GM23338 (cell line): ENCODE data around the gene L3MBTL1. TPM values are rescaled to one million over a fixed set of nuclear protein-coding genes. Genes with fewer than 3 reads are reported as not detected.
A peak's percentile ranks its signal among the peaks of the same experiment; 100 is the strongest.

Source experiments
- ATAC-seq: fragments of 200-7000 bp; cut with Tn5 transposase; 3 replicates; pipeline ENCODE4 v1.9.1; 2020
- DNase-seq: peaks from one replicate; pipeline ENCODE4 v3.0.0-alpha.2; 2015; ENCODE audit warnings: low spot score
- H2AFZ ChIP-seq: fragments of 200-600 bp; sonication (generic); 2 replicates; pipeline ENCODE4 v1.8.0; 2016; ENCODE audit warnings: antibody characterized with exemption, mild to moderate bottlenecking, moderate library complexity
- H3F3A ChIP-seq: fragments of 200-600 bp; sonication (generic); replicated peaks from 2 replicates; pipeline ENCODE4 v1.8.0; 2017; ENCODE audit warnings: antibody characterized with exemption, mixed run types, low read depth
- H3K27ac ChIP-seq: fragments of 200-600 bp; sonication (generic); 2 replicates; pipeline ENCODE4 v1.6.1; 2016; ENCODE audit warnings: low read depth
- H3K27me3 ChIP-seq: fragments of 200-600 bp; sonication (generic); 2 replicates; pipeline ENCODE4 v1.8.0; 2016; ENCODE audit warnings: mild to moderate bottlenecking, mixed run types, moderate library complexity; ENCODE audit not compliant: insufficient read depth
- H3K36me3 ChIP-seq: fragments of 200-600 bp; sonication (generic); 2 replicates; pipeline ENCODE4 v1.8.0; 2016; ENCODE audit warnings: mild to moderate bottlenecking; ENCODE audit not compliant: insufficient read depth
- H3K4me1 ChIP-seq: fragments of 200-600 bp; sonication (generic); 2 replicates; pipeline ENCODE4 v1.8.0; 2016; ENCODE audit warnings: mild to moderate bottlenecking, moderate library complexity; ENCODE audit not compliant: insufficient read depth
- H3K4me2 ChIP-seq: fragments of 200-600 bp; sonication (generic); 2 replicates; pipeline ENCODE4 v1.7.1; 2017; ENCODE audit warnings: mixed run types
- H3K4me3 ChIP-seq: fragments of 200-600 bp; sonication (generic); 2 replicates; pipeline ENCODE4 v1.6.1; 2016; ENCODE audit warnings: mixed run types
- H3K79me2 ChIP-seq: fragments of 200-600 bp; sonication (generic); replicated peaks from 2 replicates; pipeline ENCODE4 v1.8.0; 2017; ENCODE audit warnings: mild to moderate bottlenecking; ENCODE audit not compliant: insufficient read depth
- H3K9me2 ChIP-seq: fragments of 200-600 bp; sonication (generic); 2 replicates; pipeline ENCODE4 v1.8.0; 2017; ENCODE audit not compliant: insufficient read depth
- H4K20me1 ChIP-seq: fragments of 200-600 bp; sonication (generic); replicated peaks from 2 replicates; pipeline ENCODE4 v1.8.0; 2017; ENCODE audit warnings: mild to moderate bottlenecking; ENCODE audit not compliant: insufficient read depth
- H3K27ac Mint-ChIP-seq: 2 replicates; pipeline ENCODE4 v1.8.0; 2020; ENCODE audit warnings: inconsistent platforms, mild to moderate bottlenecking, moderate library complexity, mixed read lengths
- H3K27me3 Mint-ChIP-seq: 3 replicates; pipeline ENCODE4 v1.8.0; 2022; ENCODE audit warnings: low read depth, mild to moderate bottlenecking, moderate library complexity, mixed read lengths, inconsistent platforms; ENCODE audit not compliant: insufficient read depth, poor library complexity
- H3K36me3 Mint-ChIP-seq: 3 replicates; pipeline ENCODE4 v1.8.0; 2021; ENCODE audit warnings: low read depth, mild to moderate bottlenecking, inconsistent platforms, moderate library complexity, mixed read lengths
- H3K4me1 Mint-ChIP-seq: 3 replicates; pipeline ENCODE4 v1.8.0; 2020; ENCODE audit warnings: mild to moderate bottlenecking, inconsistent platforms, mixed read lengths
- H3K4me3 Mint-ChIP-seq: 3 replicates; pipeline ENCODE4 v1.8.0; 2021; ENCODE audit warnings: moderate library complexity, mild to moderate bottlenecking, inconsistent platforms, mixed read lengths
- H3K9me3 Mint-ChIP-seq: 3 replicates; pipeline ENCODE4 v1.8.0; 2020; ENCODE audit warnings: moderate library complexity, mild to moderate bottlenecking, inconsistent platforms, mixed read lengths
- CREB1 ChIP-seq: fragments of 250-450 bp; sonication (Bioruptor Pico); IDR thresholded peaks from 2 replicates; pipeline ENCODE4 v1.5.0; 2020; ENCODE audit warnings: low read depth, mild to moderate bottlenecking, moderate library complexity
- EZH2 ChIP-seq: fragments of 200-600 bp; sonication (generic); IDR thresholded peaks from one replicate; pipeline ENCODE4 v1.8.0; 2017; ENCODE audit warnings: antibody characterized with exemption, mild to moderate bottlenecking, low read depth; ENCODE audit not compliant: unreplicated experiment
- EZH2phosphoT487 ChIP-seq: fragments of 200-600 bp; sonication (generic); IDR thresholded peaks from one replicate; pipeline ENCODE4 v1.8.1; 2018; ENCODE audit warnings: antibody characterized with exemption; ENCODE audit not compliant: unreplicated experiment
- JUNB ChIP-seq: IDR thresholded peaks from one replicate; pipeline ENCODE4 v1.6.1; 2016; ENCODE audit warnings: antibody characterized with exemption; ENCODE audit not compliant: unreplicated experiment
- NANOG ChIP-seq: IDR thresholded peaks from 2 replicates; pipeline ENCODE4 v1.6.1; 2016; ENCODE audit warnings: antibody characterized with exemption, borderline replicate concordance
- POLR2AphosphoS5 ChIP-seq: IDR thresholded peaks from 2 replicates; pipeline ENCODE4 v1.6.1; 2016; ENCODE audit warnings: antibody characterized with exemption, low read depth
- STAT1 ChIP-seq: IDR thresholded peaks from one replicate; pipeline ENCODE4 v1.6.1; 2016; ENCODE audit warnings: antibody characterized with exemption; ENCODE audit not compliant: unreplicated experiment
- ZNF114 ChIP-seq: fragments of 250-450 bp; sonication (Bioruptor Pico); IDR thresholded peaks from 2 replicates; pipeline ENCODE4 v1.5.0; 2020; ENCODE audit warnings: mild to moderate bottlenecking, moderate library complexity
- ZNF331 ChIP-seq: fragments of 250-450 bp; sonication (Bioruptor Pico); IDR thresholded peaks from 2 replicates; pipeline ENCODE4 v1.5.0; 2020; ENCODE audit warnings: low read depth, mild to moderate bottlenecking, moderate library complexity
- polyA plus RNA-seq: library from polyadenylated mRNA; unstranded; fragments of >200 nt; fragmentation: Nextera tagmentation; extraction: Ambion mirVana; gene quantifications from 2 replicates; pipeline ENCODE4 v1.2.1, GENCODE V29; 2016
- total RNA-seq: library from RNA; depleted of rRNA; stranded (reverse); fragments of >200 nt; shearing (Covaris generic); gene quantifications from 2 replicates; pipeline ENCODE4 v1.2.3, GENCODE V29; 2014
- TF ChIP-seq, protein P1 (sequence below): IDR thresholded peaks from one replicate; pipeline ENCODE4 v1.6.1; 2018; ENCODE audit warnings: antibody characterized with exemption; ENCODE audit not compliant: unreplicated experiment
- TF ChIP-seq, protein P2 (sequence below): fragments of 250-450 bp; sonication (Bioruptor Pico); IDR thresholded peaks from 2 replicates; pipeline ENCODE4 v1.5.0; 2020; ENCODE audit warnings: mild to moderate bottlenecking, moderate library complexity
- TF ChIP-seq, protein P3 (sequence below): IDR thresholded peaks from 2 replicates; pipeline ENCODE4 v1.6.1; 2016; ENCODE audit warnings: antibody characterized with exemption
- TF ChIP-seq, protein P4 (sequence below), 2 experiments: fragments of 200-600 bp in 1 of 2; sonication (generic) in 1 of 2; conservative IDR thresholded peaks; 2 replicates each; pipeline versions ENCODE4 v1.5.1 to v1.6.1; 2016 to 2017; ENCODE audit warnings: antibody characterized with exemption in 2 of 2, low read depth in 2 of 2, mild to moderate bottlenecking in 2 of 2, moderate library complexity in 1 of 2

The L3MBTL1 gene
- total and polyA plus RNA-seq, 2 experiments from 2014 or later, result 6.5 to 33.6 TPM

DNA sequence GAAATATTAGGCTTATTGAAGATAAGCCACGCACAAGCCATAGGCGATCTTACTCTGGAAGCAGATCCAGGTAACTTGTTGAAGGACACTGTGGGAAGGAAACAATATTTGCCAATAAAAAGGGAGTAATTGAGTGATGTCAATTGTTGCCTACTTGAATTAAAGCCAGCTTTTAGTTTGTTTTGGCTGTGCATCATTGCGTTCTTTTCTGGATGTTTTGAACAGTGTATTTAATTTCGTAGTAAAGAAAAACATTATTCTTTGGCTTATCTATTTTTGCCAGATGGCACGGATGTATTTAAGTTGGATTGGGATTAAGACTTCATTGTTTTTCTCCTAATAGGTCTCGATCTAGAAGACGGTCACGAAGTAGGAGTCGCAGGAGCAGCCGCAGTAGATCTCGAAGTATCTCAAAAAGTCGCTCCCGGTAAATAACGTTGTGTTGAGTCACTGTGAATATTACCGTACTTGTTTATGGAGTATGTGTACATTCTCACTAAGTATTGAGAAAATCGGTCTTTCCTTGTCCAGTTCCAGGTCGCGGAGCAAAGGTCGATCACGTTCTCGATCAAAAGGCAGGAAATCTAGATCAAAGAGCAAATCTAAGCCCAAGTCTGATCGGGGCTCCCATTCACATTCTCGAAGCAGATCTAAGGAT lies 47.2 kb upstream of the L3MBTL1 start:
- Mint-ChIP-seq H3K4me1 (peaks cover 11% of the 10 kb centered on the region), H3K36me3 (peaks cover 68% of the 10 kb centered on the region)

More for the DNA sequence above, 47.2 kb upstream of the L3MBTL1 start:
- Mint-ChIP-seq H3K4me3 (peak overlapping the region; percentile 93), H3K27me3 (peaks cover 10% of the 10 kb centered on the region), H3K27ac (peak overlapping the region; percentile 69; the same call in 1 of the 2 replicates), H3K9me3 (peaks cover 3% of the 10 kb centered on the region; the same call in 2 of the 3 replicates)
- H4K20me1 ChIP-seq, result peaks cover 23% of the 10 kb centered on the region
- ATAC-seq, result no peak
- H3K4me2 ChIP-seq, result no peak overlapping the region
- no peak overlapping the region for H3K27ac ChIP-seq
- no peaks in the 10 kb centered on the region for H3K27me3 ChIP-seq
- TF ChIP-seq, protein P1, sequence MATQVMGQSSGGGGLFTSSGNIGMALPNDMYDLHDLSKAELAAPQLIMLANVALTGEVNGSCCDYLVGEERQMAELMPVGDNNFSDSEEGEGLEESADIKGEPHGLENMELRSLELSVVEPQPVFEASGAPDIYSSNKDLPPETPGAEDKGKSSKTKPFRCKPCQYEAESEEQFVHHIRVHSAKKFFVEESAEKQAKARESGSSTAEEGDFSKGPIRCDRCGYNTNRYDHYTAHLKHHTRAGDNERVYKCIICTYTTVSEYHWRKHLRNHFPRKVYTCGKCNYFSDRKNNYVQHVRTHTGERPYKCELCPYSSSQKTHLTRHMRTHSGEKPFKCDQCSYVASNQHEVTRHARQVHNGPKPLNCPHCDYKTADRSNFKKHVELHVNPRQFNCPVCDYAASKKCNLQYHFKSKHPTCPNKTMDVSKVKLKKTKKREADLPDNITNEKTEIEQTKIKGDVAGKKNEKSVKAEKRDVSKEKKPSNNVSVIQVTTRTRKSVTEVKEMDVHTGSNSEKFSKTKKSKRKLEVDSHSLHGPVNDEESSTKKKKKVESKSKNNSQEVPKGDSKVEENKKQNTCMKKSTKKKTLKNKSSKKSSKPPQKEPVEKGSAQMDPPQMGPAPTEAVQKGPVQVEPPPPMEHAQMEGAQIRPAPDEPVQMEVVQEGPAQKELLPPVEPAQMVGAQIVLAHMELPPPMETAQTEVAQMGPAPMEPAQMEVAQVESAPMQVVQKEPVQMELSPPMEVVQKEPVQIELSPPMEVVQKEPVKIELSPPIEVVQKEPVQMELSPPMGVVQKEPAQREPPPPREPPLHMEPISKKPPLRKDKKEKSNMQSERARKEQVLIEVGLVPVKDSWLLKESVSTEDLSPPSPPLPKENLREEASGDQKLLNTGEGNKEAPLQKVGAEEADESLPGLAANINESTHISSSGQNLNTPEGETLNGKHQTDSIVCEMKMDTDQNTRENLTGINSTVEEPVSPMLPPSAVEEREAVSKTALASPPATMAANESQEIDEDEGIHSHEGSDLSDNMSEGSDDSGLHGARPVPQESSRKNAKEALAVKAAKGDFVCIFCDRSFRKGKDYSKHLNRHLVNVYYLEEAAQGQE, result no peak
- TF ChIP-seq EZH2, result no peak
- no peak for TF ChIP-seq ZNF331 (CRISPR knock-in tag)
- no peak for TF ChIP-seq JUNB
- no peak for TF ChIP-seq STAT1
- no peak for TF ChIP-seq NANOG
- TF ChIP-seq ZNF114, result no peak
- TF ChIP-seq, protein P2, sequence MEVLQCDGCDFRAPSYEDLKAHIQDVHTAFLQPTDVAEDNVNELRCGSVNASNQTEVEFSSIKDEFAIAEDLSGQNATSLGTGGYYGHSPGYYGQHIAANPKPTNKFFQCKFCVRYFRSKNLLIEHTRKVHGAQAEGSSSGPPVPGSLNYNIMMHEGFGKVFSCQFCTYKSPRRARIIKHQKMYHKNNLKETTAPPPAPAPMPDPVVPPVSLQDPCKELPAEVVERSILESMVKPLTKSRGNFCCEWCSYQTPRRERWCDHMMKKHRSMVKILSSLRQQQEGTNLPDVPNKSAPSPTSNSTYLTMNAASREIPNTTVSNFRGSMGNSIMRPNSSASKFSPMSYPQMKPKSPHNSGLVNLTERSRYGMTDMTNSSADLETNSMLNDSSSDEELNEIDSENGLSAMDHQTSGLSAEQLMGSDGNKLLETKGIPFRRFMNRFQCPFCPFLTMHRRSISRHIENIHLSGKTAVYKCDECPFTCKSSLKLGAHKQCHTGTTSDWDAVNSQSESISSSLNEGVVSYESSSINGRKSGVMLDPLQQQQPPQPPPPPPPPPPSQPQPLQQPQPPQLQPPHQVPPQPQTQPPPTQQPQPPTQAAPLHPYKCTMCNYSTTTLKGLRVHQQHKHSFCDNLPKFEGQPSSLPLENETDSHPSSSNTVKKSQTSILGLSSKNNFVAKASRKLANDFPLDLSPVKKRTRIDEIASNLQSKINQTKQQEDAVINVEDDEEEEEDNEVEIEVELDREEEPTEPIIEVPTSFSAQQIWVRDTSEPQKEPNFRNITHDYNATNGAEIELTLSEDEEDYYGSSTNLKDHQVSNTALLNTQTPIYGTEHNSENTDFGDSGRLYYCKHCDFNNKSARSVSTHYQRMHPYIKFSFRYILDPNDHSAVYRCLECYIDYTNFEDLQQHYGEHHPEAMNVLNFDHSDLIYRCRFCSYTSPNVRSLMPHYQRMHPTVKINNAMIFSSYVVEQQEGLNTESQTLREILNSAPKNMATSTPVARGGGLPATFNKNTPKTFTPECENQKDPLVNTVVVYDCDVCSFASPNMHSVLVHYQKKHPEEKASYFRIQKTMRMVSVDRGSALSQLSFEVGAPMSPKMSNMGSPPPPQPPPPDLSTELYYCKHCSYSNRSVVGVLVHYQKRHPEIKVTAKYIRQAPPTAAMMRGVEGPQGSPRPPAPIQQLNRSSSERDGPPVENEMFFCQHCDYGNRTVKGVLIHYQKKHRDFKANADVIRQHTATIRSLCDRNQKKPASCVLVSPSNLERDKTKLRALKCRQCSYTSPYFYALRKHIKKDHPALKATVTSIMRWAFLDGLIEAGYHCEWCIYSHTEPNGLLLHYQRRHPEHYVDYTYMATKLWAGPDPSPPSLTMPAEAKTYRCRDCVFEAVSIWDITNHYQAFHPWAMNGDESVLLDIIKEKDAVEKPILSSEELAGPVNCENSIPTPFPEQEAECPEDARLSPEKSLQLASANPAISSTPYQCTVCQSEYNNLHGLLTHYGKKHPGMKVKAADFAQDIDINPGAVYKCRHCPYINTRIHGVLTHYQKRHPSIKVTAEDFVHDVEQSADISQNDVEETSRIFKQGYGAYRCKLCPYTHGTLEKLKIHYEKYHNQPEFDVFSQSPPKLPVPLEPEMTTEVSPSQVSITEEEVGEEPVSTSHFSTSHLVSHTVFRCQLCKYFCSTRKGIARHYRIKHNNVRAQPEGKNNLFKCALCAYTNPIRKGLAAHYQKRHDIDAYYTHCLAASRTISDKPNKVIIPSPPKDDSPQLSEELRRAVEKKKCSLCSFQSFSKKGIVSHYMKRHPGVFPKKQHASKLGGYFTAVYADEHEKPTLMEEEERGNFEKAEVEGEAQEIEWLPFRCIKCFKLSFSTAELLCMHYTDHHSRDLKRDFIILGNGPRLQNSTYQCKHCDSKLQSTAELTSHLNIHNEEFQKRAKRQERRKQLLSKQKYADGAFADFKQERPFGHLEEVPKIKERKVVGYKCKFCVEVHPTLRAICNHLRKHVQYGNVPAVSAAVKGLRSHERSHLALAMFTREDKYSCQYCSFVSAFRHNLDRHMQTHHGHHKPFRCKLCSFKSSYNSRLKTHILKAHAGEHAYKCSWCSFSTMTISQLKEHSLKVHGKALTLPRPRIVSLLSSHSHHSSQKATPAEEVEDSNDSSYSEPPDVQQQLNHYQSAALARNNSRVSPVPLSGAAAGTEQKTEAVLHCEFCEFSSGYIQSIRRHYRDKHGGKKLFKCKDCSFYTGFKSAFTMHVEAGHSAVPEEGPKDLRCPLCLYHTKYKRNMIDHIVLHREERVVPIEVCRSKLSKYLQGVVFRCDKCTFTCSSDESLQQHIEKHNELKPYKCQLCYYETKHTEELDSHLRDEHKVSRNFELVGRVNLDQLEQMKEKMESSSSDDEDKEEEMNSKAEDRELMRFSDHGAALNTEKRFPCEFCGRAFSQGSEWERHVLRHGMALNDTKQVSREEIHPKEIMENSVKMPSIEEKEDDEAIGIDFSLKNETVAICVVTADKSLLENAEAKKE (CRISPR knock-in tag), result no peak
- TF ChIP-seq, protein P3, sequence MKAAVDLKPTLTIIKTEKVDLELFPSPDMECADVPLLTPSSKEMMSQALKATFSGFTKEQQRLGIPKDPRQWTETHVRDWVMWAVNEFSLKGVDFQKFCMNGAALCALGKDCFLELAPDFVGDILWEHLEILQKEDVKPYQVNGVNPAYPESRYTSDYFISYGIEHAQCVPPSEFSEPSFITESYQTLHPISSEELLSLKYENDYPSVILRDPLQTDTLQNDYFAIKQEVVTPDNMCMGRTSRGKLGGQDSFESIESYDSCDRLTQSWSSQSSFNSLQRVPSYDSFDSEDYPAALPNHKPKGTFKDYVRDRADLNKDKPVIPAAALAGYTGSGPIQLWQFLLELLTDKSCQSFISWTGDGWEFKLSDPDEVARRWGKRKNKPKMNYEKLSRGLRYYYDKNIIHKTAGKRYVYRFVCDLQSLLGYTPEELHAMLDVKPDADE, result no peak
- no peak for TF ChIP-seq POLR2AphosphoS5
- no peak for TF ChIP-seq EZH2phosphoT487
- TF ChIP-seq CREB1 (CRISPR knock-in tag), result no peak
- TF ChIP-seq, protein P4, sequence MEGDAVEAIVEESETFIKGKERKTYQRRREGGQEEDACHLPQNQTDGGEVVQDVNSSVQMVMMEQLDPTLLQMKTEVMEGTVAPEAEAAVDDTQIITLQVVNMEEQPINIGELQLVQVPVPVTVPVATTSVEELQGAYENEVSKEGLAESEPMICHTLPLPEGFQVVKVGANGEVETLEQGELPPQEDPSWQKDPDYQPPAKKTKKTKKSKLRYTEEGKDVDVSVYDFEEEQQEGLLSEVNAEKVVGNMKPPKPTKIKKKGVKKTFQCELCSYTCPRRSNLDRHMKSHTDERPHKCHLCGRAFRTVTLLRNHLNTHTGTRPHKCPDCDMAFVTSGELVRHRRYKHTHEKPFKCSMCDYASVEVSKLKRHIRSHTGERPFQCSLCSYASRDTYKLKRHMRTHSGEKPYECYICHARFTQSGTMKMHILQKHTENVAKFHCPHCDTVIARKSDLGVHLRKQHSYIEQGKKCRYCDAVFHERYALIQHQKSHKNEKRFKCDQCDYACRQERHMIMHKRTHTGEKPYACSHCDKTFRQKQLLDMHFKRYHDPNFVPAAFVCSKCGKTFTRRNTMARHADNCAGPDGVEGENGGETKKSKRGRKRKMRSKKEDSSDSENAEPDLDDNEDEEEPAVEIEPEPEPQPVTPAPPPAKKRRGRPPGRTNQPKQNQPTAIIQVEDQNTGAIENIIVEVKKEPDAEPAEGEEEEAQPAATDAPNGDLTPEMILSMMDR (conservative IDR thresholded peaks at IDR 0.05; ENCODE audit: low read depth in 2 of 2), result no peak
- H3K79me2 ChIP-seq, result peaks cover 33% of the 10 kb centered on the region
- H3K36me3 ChIP-seq, result peaks cover 49% of the 10 kb centered on the region
- H2AFZ ChIP-seq, result no peak overlapping the region
- H3K4me3 ChIP-seq, result no peak overlapping the region
- DNase-seq, result no peak
- no peaks in the 10 kb centered on the region for H3K4me1 ChIP-seq
- H3F3A ChIP-seq, result peaks cover 7% of the 10 kb centered on the region; the same call in 1 of the 2 replicates
- H3K9me2 ChIP-seq, result peaks cover 7% of the 10 kb centered on the region; the same call in 1 of the 2 replicates
